ENCODE measurements around the gene CACNG4.

DNA sequence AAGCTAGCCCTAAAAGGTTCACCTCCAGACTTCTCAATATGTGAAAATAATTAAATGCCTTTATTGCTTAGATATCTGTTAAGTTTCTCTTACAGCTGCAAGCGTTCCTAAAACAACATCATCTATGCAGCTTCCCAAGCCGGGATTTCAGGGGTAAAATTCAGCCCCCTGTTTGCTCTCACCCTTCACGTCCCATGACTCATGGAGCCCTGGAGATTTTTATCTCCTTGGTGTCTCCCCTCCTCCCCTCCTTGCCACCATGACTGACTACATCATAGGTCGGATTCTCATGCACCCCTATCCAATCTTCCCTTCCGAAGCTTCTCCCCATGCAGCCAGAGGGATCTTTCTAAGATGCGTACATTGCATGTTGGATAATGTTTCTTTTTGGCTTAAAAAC lies 21.0 kb upstream of the CACNG4 start:
- TF ChIP-seq POLR2A (IDR thresholded peaks at IDR 0.05), result no peak
- TF ChIP-seq, protein P1, sequence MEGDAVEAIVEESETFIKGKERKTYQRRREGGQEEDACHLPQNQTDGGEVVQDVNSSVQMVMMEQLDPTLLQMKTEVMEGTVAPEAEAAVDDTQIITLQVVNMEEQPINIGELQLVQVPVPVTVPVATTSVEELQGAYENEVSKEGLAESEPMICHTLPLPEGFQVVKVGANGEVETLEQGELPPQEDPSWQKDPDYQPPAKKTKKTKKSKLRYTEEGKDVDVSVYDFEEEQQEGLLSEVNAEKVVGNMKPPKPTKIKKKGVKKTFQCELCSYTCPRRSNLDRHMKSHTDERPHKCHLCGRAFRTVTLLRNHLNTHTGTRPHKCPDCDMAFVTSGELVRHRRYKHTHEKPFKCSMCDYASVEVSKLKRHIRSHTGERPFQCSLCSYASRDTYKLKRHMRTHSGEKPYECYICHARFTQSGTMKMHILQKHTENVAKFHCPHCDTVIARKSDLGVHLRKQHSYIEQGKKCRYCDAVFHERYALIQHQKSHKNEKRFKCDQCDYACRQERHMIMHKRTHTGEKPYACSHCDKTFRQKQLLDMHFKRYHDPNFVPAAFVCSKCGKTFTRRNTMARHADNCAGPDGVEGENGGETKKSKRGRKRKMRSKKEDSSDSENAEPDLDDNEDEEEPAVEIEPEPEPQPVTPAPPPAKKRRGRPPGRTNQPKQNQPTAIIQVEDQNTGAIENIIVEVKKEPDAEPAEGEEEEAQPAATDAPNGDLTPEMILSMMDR (IDR thresholded peaks at IDR 0.05), result no peak
